Measurements from ENCODE around the gene LRP1B. TPM values are rescaled to one million over a fixed set of nuclear protein-coding genes. Genes with fewer than 3 reads are reported as not detected.

The LRP1B gene
- total RNA-seq, 1 donor from 2014 or later, result 0.25 TPM

DNA sequence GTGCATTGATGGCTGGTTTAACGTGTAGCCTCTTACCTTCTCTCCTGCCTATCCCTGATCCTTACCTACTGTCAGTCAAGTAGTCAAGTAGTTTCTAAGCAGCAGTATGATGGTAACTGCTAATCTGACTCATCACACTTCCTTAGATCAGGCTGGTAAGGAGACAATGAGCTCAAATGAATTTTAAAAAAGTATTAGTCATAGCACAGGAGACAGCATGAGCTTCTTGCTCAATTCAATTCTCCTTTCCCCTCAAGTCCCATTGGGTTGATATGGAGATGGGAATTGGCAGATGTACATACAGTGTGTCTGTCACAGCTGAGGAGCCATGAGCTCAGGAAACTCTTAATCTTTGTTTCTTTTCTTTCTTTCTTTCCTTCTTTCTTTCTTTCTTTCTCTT lies 799.7 kb downstream of the LRP1B start:
- no peak overlapping the region for H3K4me3 Mint-ChIP-seq (ENCODE audit: unreplicated experiment)
- TF ChIP-seq, protein P1, sequence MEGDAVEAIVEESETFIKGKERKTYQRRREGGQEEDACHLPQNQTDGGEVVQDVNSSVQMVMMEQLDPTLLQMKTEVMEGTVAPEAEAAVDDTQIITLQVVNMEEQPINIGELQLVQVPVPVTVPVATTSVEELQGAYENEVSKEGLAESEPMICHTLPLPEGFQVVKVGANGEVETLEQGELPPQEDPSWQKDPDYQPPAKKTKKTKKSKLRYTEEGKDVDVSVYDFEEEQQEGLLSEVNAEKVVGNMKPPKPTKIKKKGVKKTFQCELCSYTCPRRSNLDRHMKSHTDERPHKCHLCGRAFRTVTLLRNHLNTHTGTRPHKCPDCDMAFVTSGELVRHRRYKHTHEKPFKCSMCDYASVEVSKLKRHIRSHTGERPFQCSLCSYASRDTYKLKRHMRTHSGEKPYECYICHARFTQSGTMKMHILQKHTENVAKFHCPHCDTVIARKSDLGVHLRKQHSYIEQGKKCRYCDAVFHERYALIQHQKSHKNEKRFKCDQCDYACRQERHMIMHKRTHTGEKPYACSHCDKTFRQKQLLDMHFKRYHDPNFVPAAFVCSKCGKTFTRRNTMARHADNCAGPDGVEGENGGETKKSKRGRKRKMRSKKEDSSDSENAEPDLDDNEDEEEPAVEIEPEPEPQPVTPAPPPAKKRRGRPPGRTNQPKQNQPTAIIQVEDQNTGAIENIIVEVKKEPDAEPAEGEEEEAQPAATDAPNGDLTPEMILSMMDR (IDR thresholded peaks at IDR 0.05), result no peak
- DNase-seq (ENCODE audit: low spot score), result no peak
- H3K27ac Mint-ChIP-seq (ENCODE audit: unreplicated experiment), result peak overlapping the region; percentile 45
- no peaks in the 10 kb centered on the region for H3K36me3 Mint-ChIP-seq (ENCODE audit: low read depth)
- H3K27me3 Mint-ChIP-seq (ENCODE audit: low read depth), result no peaks in the 10 kb centered on the region
- H3K9me3 Mint-ChIP-seq (ENCODE audit: low read depth), result no peaks in the 10 kb centered on the region
- H3K4me1 Mint-ChIP-seq (ENCODE audit: low read depth), result peaks cover 38% of the 10 kb centered on the region

DNA sequence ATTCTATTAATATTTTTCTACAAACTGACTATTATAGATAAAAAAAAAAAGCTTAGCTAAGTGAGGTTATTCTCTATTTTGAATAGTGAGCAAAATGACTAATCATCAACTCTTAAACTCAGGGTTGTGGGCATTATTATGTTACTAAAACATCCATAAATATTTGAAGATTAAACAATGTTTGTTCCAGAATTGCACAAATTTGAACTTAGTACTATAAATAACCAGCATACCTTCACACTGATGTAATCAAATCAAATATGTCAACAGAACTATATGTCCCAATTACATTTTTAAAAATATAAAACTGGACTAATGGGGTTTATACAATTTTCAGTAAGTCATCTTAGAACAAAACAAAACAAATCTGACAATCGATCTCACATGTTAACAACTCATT lies 800.9 kb downstream of the LRP1B start:
- Mint-ChIP-seq H3K4me3 (ENCODE audit: unreplicated experiment) (no peak overlapping the region), H3K4me1 (ENCODE audit: low read depth) (peaks cover 38% of the 10 kb centered on the region), H3K27me3 (ENCODE audit: low read depth) (no peaks in the 10 kb centered on the region), H3K9me3 (ENCODE audit: low read depth) (no peaks in the 10 kb centered on the region), H3K36me3 (ENCODE audit: low read depth) (no peaks in the 10 kb centered on the region), H3K27ac (ENCODE audit: unreplicated experiment) (peak overlapping the region; percentile 64)
- no peak for DNase-seq (ENCODE audit: low spot score)
- TF ChIP-seq, protein P1 (IDR thresholded peaks at IDR 0.05), result no peak

DNA sequence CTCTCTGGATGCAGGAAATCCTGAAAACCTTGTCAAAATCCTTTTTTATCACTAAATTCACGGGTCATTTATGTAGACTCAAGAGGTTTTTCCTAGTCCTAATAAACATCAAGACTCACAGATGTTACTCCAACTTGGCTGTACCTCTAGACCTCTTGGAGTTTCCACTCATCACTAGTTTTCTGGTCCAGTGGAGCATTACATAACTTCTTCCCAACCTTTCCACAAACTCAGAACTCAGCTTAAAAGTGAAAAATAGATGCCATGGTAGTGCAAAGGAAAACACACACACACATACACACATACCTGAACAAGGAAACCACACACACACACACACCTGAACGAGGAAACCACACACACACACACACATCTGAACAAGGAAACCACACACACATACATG lies 807.2 kb downstream of the LRP1B start:
- Mint-ChIP-seq H3K27me3 (ENCODE audit: low read depth) (peaks cover 2% of the 10 kb centered on the region), H3K4me3 (ENCODE audit: unreplicated experiment) (no peak overlapping the region), H3K27ac (ENCODE audit: unreplicated experiment) (no peak overlapping the region), H3K4me1 (ENCODE audit: low read depth) (peaks cover 11% of the 10 kb centered on the region), H3K9me3 (ENCODE audit: low read depth) (no peaks in the 10 kb centered on the region), H3K36me3 (ENCODE audit: low read depth) (no peaks in the 10 kb centered on the region)
- no peak for DNase-seq (ENCODE audit: low spot score)
- TF ChIP-seq, protein P1 (IDR thresholded peaks at IDR 0.05), result no peak

DNA sequence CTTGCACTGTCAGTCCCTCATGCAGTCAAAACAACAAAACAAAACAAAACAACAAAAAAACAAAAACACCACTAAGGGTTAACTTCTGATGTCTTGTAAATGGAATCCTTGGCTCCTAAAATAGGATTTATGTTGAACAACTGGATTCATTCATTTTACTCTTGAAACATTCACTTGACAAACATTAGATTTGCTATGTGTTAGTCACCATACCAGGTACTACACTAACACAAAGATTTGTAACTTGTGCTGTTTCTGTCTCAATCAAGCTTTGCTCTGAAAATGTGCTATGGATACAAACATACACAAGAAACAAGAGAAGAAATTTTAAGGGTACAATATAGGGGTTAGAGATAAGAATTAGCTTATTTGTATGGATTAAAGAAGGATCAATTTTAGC lies 812.8 kb downstream of the LRP1B start:
- H3K4me1 Mint-ChIP-seq (ENCODE audit: low read depth), result peaks cover 5% of the 10 kb centered on the region
- no peak overlapping the region for H3K27ac Mint-ChIP-seq (ENCODE audit: unreplicated experiment)
- no peaks in the 10 kb centered on the region for H3K36me3 Mint-ChIP-seq (ENCODE audit: low read depth)
- TF ChIP-seq, protein P1 (IDR thresholded peaks at IDR 0.05), result no peak
- no peak overlapping the region for H3K4me3 Mint-ChIP-seq (ENCODE audit: unreplicated experiment)
- no peak for DNase-seq (ENCODE audit: low spot score)
- no peaks in the 10 kb centered on the region for H3K9me3 Mint-ChIP-seq (ENCODE audit: low read depth)
- H3K27me3 Mint-ChIP-seq (ENCODE audit: low read depth), result no peaks in the 10 kb centered on the region

DNA sequence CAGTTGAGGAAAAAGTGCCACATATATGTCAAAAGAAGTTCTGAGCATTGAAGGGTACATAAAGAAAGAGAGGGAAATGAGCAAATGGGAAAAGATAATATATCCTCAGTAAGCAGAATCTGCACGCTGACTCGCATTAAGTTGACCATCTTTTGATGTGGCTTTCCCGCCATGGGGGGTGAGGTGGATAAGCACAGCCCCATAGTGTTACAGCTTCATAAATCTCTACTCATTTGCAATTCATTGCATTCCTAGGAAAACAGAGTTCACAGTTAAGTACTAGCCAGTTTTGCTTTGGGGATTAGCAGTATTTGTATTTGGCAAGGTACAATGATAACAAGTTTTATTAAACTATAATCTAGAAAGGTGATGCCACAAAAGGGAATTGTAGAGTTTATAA lies 814.2 kb downstream of the LRP1B start:
- TF ChIP-seq, protein P1 (IDR thresholded peaks at IDR 0.05), result no peak
- DNase-seq (ENCODE audit: low spot score), result no peak
- no peak overlapping the region for H3K27ac Mint-ChIP-seq (ENCODE audit: unreplicated experiment)
- no peaks in the 10 kb centered on the region for H3K9me3 Mint-ChIP-seq (ENCODE audit: low read depth)
- H3K4me3 Mint-ChIP-seq (ENCODE audit: unreplicated experiment), result no peak overlapping the region
- no peaks in the 10 kb centered on the region for H3K36me3 Mint-ChIP-seq (ENCODE audit: low read depth)
- no peaks in the 10 kb centered on the region for H3K27me3 Mint-ChIP-seq (ENCODE audit: low read depth)
- H3K4me1 Mint-ChIP-seq (ENCODE audit: low read depth), result peaks cover 5% of the 10 kb centered on the region
